ENCODE data around the gene SLC39A9. TPM values are rescaled to one million over a fixed set of nuclear protein-coding genes. Genes with fewer than 3 reads are reported as not detected.

SLC39A9 gene
- total RNA-seq, 4 donors from 2014 or later, result 41.5 to 47.9 (median 45.4) TPM

DNA sequence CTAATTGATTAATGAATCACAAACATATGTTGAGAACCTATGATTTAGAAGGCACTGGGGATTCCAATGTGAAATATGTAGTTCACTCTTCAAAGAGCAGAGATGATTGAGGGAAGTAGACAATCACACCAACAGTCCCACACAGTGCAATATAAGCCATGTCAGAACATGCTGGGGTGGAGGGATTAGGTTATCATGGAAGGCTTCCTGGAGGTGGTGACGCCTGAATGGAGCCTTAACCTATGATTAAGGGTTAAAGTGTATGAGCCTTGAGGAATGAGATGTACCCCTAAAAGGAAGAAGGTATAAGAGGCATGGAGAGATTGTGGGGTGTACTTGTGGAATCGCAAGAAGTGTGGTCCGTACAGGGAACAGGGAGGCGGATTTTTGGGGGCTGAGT, 31.7 kb upstream of the SLC39A9 start:
- TF ChIP-seq CTCF (IDR thresholded peaks at IDR 0.05) (no peak), POLR2A (IDR thresholded peaks at IDR 0.05) (no peak)
- WGBS, 2 donors (ENCODE audit: low coverage in 1 of 2), result 92 to 95% methylated on average over 4 of the region's 4 CpGs
- Histone ChIP-seq H3K4me1 (no peaks in the 10 kb centered on the region), H3K27me3 (no peaks in the 10 kb centered on the region), H3K4me3 (no peak overlapping the region), H3K27ac (no peak overlapping the region), H3K9me3 (no peaks in the 10 kb centered on the region), H3K36me3 (no peaks in the 10 kb centered on the region)
- no peak for ATAC-seq

GRCh38 chr14:69368381-69368780, 30.1 kb upstream of the SLC39A9 start:
- Histone ChIP-seq H3K27me3 (no peaks in the 10 kb centered on the region), H3K4me1 (no peaks in the 10 kb centered on the region), H3K9me3 (no peaks in the 10 kb centered on the region), H3K36me3 (no peaks in the 10 kb centered on the region), H3K4me3 (no peak overlapping the region), H3K27ac (no peak overlapping the region)
- WGBS, 2 donors (ENCODE audit: low coverage in 1 of 2), result 67% methylated on average over 1 of the region's 1 CpG; no CpG with 5 or more reads in 1 of the 2 donors
- ATAC-seq, result no peak
- TF ChIP-seq EP300 (IDR thresholded peaks at IDR 0.05) (no peak), POLR2A (IDR thresholded peaks at IDR 0.05) (no peak), POLR2AphosphoS5 (IDR thresholded peaks at IDR 0.05) (no peak), CTCF (IDR thresholded peaks at IDR 0.05) (no peak)

DNA sequence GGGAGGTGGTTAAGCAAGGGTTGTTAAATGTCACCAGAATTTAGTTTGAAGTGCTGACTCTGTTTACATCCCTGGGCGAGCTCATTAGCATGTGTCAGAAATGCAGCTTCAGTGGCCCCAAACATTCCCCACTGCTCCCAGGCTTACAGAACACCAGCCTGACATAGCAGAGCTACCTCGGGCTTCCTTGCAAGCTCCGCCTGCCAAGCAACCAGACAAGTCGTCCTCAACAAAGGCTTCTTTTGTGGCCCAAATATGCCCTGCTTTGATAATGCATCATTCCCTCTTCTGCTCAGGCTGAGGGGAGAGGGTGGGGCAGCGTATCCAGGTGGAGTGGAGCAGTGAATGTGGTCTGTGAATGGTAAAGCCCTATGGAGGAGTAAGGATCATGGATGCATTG, 28.4 kb upstream of the SLC39A9 start:
- Histone ChIP-seq H3K27ac (no peak overlapping the region), H3K9me3 (no peaks in the 10 kb centered on the region), H3K4me3 (no peak overlapping the region), H3K36me3 (peaks cover 0 to 10% of the 10 kb centered on the region in 2 donors), H3K27me3 (no peaks in the 10 kb centered on the region), H3K4me1 (no peaks in the 10 kb centered on the region)
- ATAC-seq, result no peak
- WGBS, 2 donors (ENCODE audit: low coverage in 1 of 2), result 39 to 74% methylated on average over 3 of the region's 5 CpGs
- no peak for TF ChIP-seq EP300 (IDR thresholded peaks at IDR 0.05)
- no peak for TF ChIP-seq CTCF (IDR thresholded peaks at IDR 0.05)
- TF ChIP-seq POLR2A (IDR thresholded peaks at IDR 0.05), result no peak
- TF ChIP-seq POLR2AphosphoS5 (IDR thresholded peaks at IDR 0.05), result no peak

GRCh38 chr14:69372146-69372545, 26.3 kb upstream of the SLC39A9 start:
- TF ChIP-seq EP300 (IDR thresholded peaks at IDR 0.05), result no peak
- H3K27ac ChIP-seq, result no peak overlapping the region
- no peak for ATAC-seq
- H3K27me3 ChIP-seq, result no peaks in the 10 kb centered on the region
- no peaks in the 10 kb centered on the region for H3K4me1 ChIP-seq
- WGBS, 2 donors (ENCODE audit: low coverage in 1 of 2), result 100% methylated on average over 2 of the region's 3 CpGs
- no peaks in the 10 kb centered on the region for H3K9me3 ChIP-seq
- peaks cover 0 to 30% of the 10 kb centered on the region in 2 donors for H3K36me3 ChIP-seq
- H3K4me3 ChIP-seq, result no peak overlapping the region

DNA sequence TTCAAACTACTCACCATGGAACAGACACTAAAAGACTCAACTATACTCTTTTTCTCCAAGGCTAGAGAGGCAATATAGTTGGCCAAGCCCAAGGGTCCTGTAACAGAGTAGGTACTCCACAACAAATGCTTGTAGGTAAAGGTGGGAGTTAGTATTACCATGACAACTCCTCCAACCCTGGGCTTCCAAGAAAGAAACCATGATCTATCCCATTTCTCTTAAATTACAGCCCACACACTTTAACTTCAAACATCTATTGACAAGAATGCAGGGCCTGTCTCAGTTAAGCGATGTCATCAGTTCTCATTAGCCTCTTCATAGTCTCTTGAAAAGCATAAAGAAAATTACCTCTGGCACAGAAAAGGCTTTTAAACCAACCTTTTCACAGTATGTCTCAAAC, 25.4 kb upstream of the SLC39A9 start:
- no peak for ATAC-seq
- no peaks in the 10 kb centered on the region for H3K4me1 ChIP-seq
- peaks cover 0 to 34% of the 10 kb centered on the region in 2 donors for H3K36me3 ChIP-seq
- H3K4me3 ChIP-seq, result no peak overlapping the region
- H3K27me3 ChIP-seq, result no peaks in the 10 kb centered on the region
- TF ChIP-seq POLR2A (IDR thresholded peaks at IDR 0.05) (no peak), POLR2AphosphoS5 (IDR thresholded peaks at IDR 0.05) (no peak), CTCF (IDR thresholded peaks at IDR 0.05) (no peak), EP300 (IDR thresholded peaks at IDR 0.05) (no peak)
- no peak overlapping the region for H3K27ac ChIP-seq
- no peaks in the 10 kb centered on the region for H3K9me3 ChIP-seq
- WGBS, 2 donors (ENCODE audit: low coverage in 1 of 2), result 0 to 100% methylated on average over 1 of the region's 1 CpG

DNA sequence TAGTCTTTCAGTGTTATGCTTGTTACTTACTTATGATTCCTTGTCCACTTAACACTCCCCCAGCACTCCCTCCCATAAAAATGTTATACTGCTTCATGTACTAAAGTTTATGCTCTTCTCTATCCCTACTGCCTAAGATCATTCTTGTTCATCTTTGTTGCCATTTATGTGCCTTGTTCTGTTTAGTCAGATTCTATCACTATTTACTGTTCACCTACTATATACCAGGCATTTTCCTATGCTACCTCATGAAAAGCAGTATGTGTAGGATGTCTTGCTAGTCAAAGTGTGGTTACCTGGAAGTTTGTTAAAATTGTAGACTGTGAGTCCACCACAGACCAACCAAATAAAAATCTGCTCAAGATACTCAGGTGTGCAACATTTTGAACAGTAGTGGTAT, 24.3 kb upstream of the SLC39A9 start:
- H3K9me3 ChIP-seq, result no peaks in the 10 kb centered on the region
- ATAC-seq, result no peak
- no peaks in the 10 kb centered on the region for H3K27me3 ChIP-seq
- peaks cover 0 to 45% of the 10 kb centered on the region in 2 donors for H3K36me3 ChIP-seq
- H3K4me1 ChIP-seq, result no peaks in the 10 kb centered on the region
- H3K4me3 ChIP-seq, result no peak overlapping the region
- TF ChIP-seq CTCF (IDR thresholded peaks at IDR 0.05), result no peak
- no peak for TF ChIP-seq POLR2A (IDR thresholded peaks at IDR 0.05)
- no peak for TF ChIP-seq EP300 (IDR thresholded peaks at IDR 0.05)
- no peak for TF ChIP-seq POLR2AphosphoS5 (IDR thresholded peaks at IDR 0.05)
- no peak overlapping the region for H3K27ac ChIP-seq

All from gastroesophageal sphincter (tissue), 4 donors.